Osteoblast (primary cell): Measurements from ENCODE around the gene HDAC9. TPM values are rescaled to one million over a fixed set of nuclear protein-coding genes. Genes with fewer than 3 reads are reported as not detected.

Source experiments
- DNase-seq: peaks from one replicate; pipeline ENCODE4 v3.0.0; 2011; ENCODE audit warnings: low spot score, mixed read lengths; ENCODE audit not compliant: insufficient read length; ENCODE audit errors: missing footprints
- H2AFZ ChIP-seq: 2 replicates; pipeline ENCODE4 v1.6.0; 2011; ENCODE audit warnings: mild to moderate bottlenecking, low read length
- H3K27ac ChIP-seq: 2 replicates; pipeline ENCODE4 v1.5.1; 2011; ENCODE audit warnings: mild to moderate bottlenecking, low read depth, low read length, moderate library complexity
- H3K27me3 ChIP-seq: 2 replicates; pipeline ENCODE4 v1.6.0; 2012; ENCODE audit warnings: mild to moderate bottlenecking, control low read depth, inconsistent platforms, low read length, moderate library complexity; ENCODE audit not compliant: insufficient read depth
- H3K36me3 ChIP-seq: 2 replicates; pipeline ENCODE4 v1.5.1; 2011; ENCODE audit warnings: mild to moderate bottlenecking, low read length, control low read depth, moderate library complexity; ENCODE audit not compliant: insufficient read depth
- H3K4me1 ChIP-seq: 2 replicates; pipeline ENCODE4 v1.5.1; 2011; ENCODE audit warnings: mild to moderate bottlenecking, low read length, control low read depth, moderate library complexity; ENCODE audit not compliant: insufficient read depth
- H3K4me2 ChIP-seq: 2 replicates; pipeline ENCODE4 v1.6.0; 2011; ENCODE audit warnings: mild to moderate bottlenecking, low read length; ENCODE audit not compliant: insufficient read depth
- H3K4me3 ChIP-seq: fragments of 200-600 bp; sonication (generic); 3 replicates; pipeline ENCODE4 v1.5.1; 2012; ENCODE audit warnings: mild to moderate bottlenecking, low read length, inconsistent platforms; ENCODE audit not compliant: insufficient read depth
- H3K79me2 ChIP-seq: 2 replicates; pipeline ENCODE4 v1.6.0; 2012; ENCODE audit warnings: mild to moderate bottlenecking, low read length, control low read depth, inconsistent platforms; ENCODE audit not compliant: insufficient read depth
- H3K9me3 ChIP-seq: 2 replicates; pipeline ENCODE4 v1.5.1; 2011; ENCODE audit warnings: low read depth, low read length, control low read depth
- H4K20me1 ChIP-seq: 2 replicates; pipeline ENCODE4 v1.6.0; 2012; ENCODE audit warnings: mild to moderate bottlenecking, low read length, control low read depth; ENCODE audit not compliant: insufficient read depth
- total RNA-seq: library from RNA; depleted of rRNA; stranded (reverse); fragments of >200 nt; gene quantifications from 2 replicates; pipeline ENCODE4 v1.2.3, GENCODE V29; 2012
- TF ChIP-seq, protein P1 (sequence below): IDR thresholded peaks from 2 replicates; pipeline ENCODE4 v1.5.1; 2011; ENCODE audit warnings: mild to moderate bottlenecking, low read depth, low read length, moderate library complexity; ENCODE audit errors: extremely low read depth

HDAC9 gene
- total RNA-seq, 1 donor: 21.7 TPM

DNA sequence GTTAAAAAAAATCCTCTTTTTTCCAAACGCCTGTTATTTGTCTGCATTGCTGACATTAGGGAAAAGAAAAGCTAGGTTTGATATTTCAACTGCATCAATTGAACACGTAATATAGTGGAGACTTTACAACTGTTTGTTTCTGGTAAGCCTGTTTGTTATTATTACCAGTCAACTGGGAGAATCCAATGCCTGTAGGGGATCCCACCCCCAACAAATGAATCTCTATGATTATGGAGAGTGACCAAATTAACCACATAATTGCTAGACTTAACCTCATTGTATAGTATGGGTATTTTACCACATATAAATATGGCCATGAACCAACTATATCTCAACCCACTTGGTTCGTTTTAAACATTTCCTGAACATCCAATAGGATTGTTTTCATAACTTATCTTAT lies 405.8 kb downstream of the HDAC9 start:
- no peak overlapping the region for H3K4me2 ChIP-seq
- H3K27me3 ChIP-seq: no peaks in the 10 kb centered on the region
- TF ChIP-seq, protein P1, sequence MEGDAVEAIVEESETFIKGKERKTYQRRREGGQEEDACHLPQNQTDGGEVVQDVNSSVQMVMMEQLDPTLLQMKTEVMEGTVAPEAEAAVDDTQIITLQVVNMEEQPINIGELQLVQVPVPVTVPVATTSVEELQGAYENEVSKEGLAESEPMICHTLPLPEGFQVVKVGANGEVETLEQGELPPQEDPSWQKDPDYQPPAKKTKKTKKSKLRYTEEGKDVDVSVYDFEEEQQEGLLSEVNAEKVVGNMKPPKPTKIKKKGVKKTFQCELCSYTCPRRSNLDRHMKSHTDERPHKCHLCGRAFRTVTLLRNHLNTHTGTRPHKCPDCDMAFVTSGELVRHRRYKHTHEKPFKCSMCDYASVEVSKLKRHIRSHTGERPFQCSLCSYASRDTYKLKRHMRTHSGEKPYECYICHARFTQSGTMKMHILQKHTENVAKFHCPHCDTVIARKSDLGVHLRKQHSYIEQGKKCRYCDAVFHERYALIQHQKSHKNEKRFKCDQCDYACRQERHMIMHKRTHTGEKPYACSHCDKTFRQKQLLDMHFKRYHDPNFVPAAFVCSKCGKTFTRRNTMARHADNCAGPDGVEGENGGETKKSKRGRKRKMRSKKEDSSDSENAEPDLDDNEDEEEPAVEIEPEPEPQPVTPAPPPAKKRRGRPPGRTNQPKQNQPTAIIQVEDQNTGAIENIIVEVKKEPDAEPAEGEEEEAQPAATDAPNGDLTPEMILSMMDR: no peak
- H4K20me1 ChIP-seq: no peaks in the 10 kb centered on the region
- peaks cover 22% of the 10 kb centered on the region for H3K4me1 ChIP-seq
- no peaks in the 10 kb centered on the region for H3K79me2 ChIP-seq
- H3K36me3 ChIP-seq: no peaks in the 10 kb centered on the region
- no peaks in the 10 kb centered on the region for H3K9me3 ChIP-seq
- no peak overlapping the region for H2AFZ ChIP-seq
- no peak overlapping the region for H3K27ac ChIP-seq
- no peak overlapping the region for H3K4me3 ChIP-seq
- no peak for DNase-seq

DNA sequence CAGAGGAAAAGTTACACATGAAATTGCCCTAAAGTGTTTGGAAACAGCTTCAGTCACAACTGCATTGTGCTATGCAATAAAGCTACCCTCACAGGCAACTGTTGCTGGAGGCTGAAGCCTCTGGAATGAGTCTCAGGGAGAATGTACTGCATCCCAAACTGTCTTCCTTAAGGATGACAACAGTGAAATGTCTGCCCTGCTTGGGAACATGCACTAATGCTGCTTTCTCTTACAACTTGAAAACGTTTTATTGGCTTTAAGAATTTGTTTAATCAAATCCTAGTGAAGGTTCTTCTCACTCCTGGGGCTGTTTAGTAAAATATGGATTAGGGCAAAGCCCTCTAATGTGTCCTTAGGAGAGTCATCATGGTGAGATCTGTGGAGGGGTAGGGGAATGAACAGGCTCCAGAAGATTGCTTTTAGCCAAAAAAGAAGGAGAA lies 406.5 kb downstream of the HDAC9 start:
- Histone ChIP-seq H3K4me2 (no peak overlapping the region), H3K36me3 (no peaks in the 10 kb centered on the region), H4K20me1 (no peaks in the 10 kb centered on the region), H3K4me1 (peaks cover 22% of the 10 kb centered on the region), H3K27ac (no peak overlapping the region), H2AFZ (peak overlapping the region; percentile 57), H3K9me3 (no peaks in the 10 kb centered on the region), H3K27me3 (no peaks in the 10 kb centered on the region), H3K4me3 (no peak overlapping the region), H3K79me2 (no peaks in the 10 kb centered on the region)
- TF ChIP-seq, protein P1: no peak
- DNase-seq: no peak

DNA sequence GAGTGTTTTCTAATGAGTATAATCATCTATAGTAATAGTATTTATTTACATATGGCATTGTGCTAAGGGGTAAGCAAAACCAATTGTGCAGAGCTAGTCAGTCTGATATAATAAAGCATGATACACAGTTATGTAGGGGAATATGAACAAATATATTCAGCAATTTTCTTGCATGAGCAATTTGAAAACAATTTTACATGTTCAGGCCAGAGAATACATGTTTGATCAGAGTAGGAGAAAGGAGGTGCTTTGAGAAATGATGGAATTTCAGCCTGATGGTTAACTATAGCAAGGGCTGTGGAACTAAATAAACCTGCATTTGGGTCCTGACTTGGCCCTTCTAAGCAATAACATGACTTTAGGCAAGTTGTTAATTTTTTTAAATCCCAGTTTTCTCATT lies 407.3 kb downstream of the HDAC9 start:
- Histone ChIP-seq H3K79me2 (no peaks in the 10 kb centered on the region), H2AFZ (no peak overlapping the region), H3K4me1 (peaks cover 22% of the 10 kb centered on the region), H3K4me3 (no peak overlapping the region), H3K36me3 (no peaks in the 10 kb centered on the region), H3K27ac (no peak overlapping the region), H4K20me1 (no peaks in the 10 kb centered on the region), H3K27me3 (no peaks in the 10 kb centered on the region), H3K4me2 (no peak overlapping the region), H3K9me3 (no peaks in the 10 kb centered on the region)
- no peak for DNase-seq
- TF ChIP-seq, protein P1: no peak

DNA sequence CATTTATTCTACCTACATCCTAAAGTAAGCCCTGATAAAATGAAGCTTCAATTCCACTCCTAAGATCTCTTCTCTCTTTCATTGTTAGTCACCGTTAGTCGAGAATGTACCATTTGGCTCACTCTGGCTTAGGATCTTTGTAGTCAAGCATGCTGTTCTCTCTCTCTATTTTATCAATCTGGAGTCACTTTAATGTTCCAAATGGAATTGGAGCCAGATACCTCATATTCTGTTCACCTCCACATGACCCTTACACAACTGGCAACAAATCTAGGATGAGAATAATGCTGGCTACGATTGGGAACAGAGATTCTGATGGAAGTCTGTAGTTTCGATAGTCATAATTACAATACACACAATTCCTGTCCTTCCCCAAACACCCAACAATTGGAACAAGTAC lies 408.1 kb downstream of the HDAC9 start:
- H2AFZ ChIP-seq: no peak overlapping the region
- H3K36me3 ChIP-seq: no peaks in the 10 kb centered on the region
- H3K4me1 ChIP-seq: peaks cover 22% of the 10 kb centered on the region
- no peaks in the 10 kb centered on the region for H4K20me1 ChIP-seq
- TF ChIP-seq, protein P1: no peak
- no peak overlapping the region for H3K27ac ChIP-seq
- no peak overlapping the region for H3K4me2 ChIP-seq
- DNase-seq: no peak
- no peaks in the 10 kb centered on the region for H3K79me2 ChIP-seq
- no peaks in the 10 kb centered on the region for H3K9me3 ChIP-seq
- H3K4me3 ChIP-seq: no peak overlapping the region
- no peaks in the 10 kb centered on the region for H3K27me3 ChIP-seq
